ENCODE data around the gene SIPA1L3.

DNA sequence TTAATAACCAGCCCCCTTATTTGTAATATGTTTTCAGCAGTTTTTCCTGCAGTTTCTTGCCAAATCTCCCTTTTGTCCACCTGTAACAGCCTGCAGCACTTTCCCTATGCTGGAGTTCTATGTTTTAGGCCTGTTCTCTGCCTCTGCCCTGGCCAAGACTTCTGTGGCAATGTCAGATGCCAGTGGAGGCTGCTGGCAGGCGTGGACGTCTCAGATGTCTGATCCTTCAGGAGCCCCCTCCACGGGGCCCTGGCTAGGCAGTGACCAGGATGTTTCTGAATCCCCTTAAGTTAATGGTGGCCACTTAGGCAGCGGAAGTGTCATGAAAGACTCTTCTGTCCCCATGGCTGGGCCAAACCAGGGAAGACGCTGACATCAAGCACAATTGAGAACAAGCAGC is 40.8 kb downstream of the SIPA1L3 start:
- TF ChIP-seq POLR2AphosphoS5 (IDR thresholded peaks at IDR 0.05) = no peak
- no peak for TF ChIP-seq POLR2A (IDR thresholded peaks at IDR 0.05)
- TF ChIP-seq, protein P1, sequence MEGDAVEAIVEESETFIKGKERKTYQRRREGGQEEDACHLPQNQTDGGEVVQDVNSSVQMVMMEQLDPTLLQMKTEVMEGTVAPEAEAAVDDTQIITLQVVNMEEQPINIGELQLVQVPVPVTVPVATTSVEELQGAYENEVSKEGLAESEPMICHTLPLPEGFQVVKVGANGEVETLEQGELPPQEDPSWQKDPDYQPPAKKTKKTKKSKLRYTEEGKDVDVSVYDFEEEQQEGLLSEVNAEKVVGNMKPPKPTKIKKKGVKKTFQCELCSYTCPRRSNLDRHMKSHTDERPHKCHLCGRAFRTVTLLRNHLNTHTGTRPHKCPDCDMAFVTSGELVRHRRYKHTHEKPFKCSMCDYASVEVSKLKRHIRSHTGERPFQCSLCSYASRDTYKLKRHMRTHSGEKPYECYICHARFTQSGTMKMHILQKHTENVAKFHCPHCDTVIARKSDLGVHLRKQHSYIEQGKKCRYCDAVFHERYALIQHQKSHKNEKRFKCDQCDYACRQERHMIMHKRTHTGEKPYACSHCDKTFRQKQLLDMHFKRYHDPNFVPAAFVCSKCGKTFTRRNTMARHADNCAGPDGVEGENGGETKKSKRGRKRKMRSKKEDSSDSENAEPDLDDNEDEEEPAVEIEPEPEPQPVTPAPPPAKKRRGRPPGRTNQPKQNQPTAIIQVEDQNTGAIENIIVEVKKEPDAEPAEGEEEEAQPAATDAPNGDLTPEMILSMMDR (IDR thresholded peaks at IDR 0.05) = no peak
- no peak for TF ChIP-seq EP300 (IDR thresholded peaks at IDR 0.05)

Measured in upper lobe of left lung (tissue), 4 donors.